Nephron (organoid): ENCODE measurements around the gene NKTR.

Experiments used
- H3K27ac Mint-ChIP-seq, 3 experiments: 2 replicates each; pipeline ENCODE4 v1.8.0; 2020; ENCODE audit warnings: mixed read lengths in 3 of 3, mild to moderate bottlenecking in 2 of 3, moderate library complexity in 1 of 3
- H3K27me3 Mint-ChIP-seq: 2 replicates; pipeline ENCODE4 v1.8.0; 2021; ENCODE audit warnings: low read depth, mild to moderate bottlenecking, moderate library complexity, mixed read lengths
- H3K36me3 Mint-ChIP-seq: 2 replicates; pipeline ENCODE4 v1.8.0; 2020; ENCODE audit warnings: low read depth, mixed read lengths
- H3K4me1 Mint-ChIP-seq: 2 replicates; pipeline ENCODE4 v1.8.0; 2020; ENCODE audit warnings: mixed read lengths
- H3K4me3 Mint-ChIP-seq, 3 experiments: 2 replicates each; pipeline ENCODE4 v1.8.0; 2020; ENCODE audit warnings: mild to moderate bottlenecking in 3 of 3, mixed read lengths in 3 of 3, moderate library complexity in 2 of 3
- H3K9me3 Mint-ChIP-seq: 2 replicates; pipeline ENCODE4 v1.8.0; 2020; ENCODE audit warnings: mixed read lengths
- TF ChIP-seq, protein P1 (sequence below), 3 experiments: fragments of 200-600 bp; sonication (generic); IDR thresholded peaks; one replicate each; pipeline ENCODE4 v1.5.0; 2021; ENCODE audit warnings: antibody characterized with exemption in 3 of 3; ENCODE audit not compliant: unreplicated experiment in 3 of 3

Gene NKTR

DNA sequence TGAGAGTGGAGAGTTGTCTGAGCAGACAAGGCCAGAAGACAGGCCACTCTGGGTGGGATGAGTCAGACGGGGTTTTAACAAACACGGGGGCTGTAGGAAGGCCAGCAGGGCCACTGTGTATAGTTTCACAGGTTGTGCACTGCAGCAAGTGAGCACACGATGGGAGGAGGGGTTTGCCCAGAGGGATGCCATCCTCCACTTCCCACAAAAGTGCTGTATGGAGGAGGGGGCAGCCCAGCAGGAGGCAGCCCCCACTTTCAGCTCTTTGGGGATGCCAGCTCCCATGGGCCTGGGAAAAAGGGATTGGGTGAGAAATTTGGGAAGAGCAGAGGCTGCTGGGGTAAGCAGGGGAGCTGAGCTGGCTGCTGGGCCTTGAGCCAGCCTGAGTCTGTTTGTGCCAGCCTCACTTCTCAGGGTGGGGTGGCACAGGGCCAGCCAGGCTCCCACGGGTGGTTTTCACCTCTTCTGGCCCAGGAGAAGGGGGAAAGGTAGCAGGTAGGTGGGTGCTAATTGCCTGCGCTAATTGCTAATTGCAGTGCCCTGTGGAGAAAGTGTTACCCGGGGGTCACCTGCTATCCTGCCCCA, 59.7 kb downstream of the NKTR start:
- TF ChIP-seq, protein P1, sequence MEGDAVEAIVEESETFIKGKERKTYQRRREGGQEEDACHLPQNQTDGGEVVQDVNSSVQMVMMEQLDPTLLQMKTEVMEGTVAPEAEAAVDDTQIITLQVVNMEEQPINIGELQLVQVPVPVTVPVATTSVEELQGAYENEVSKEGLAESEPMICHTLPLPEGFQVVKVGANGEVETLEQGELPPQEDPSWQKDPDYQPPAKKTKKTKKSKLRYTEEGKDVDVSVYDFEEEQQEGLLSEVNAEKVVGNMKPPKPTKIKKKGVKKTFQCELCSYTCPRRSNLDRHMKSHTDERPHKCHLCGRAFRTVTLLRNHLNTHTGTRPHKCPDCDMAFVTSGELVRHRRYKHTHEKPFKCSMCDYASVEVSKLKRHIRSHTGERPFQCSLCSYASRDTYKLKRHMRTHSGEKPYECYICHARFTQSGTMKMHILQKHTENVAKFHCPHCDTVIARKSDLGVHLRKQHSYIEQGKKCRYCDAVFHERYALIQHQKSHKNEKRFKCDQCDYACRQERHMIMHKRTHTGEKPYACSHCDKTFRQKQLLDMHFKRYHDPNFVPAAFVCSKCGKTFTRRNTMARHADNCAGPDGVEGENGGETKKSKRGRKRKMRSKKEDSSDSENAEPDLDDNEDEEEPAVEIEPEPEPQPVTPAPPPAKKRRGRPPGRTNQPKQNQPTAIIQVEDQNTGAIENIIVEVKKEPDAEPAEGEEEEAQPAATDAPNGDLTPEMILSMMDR (IDR thresholded peaks at IDR 0.05; ENCODE audit: unreplicated experiment in 3 of 3) = no peak
- Mint-ChIP-seq H3K36me3 (no peaks in the 10 kb centered on the region), H3K27ac (no peak overlapping the region), H3K4me3 (no peak overlapping the region), H3K9me3 (no peaks in the 10 kb centered on the region), H3K27me3 (no peaks in the 10 kb centered on the region), H3K4me1 (peaks cover 12% of the 10 kb centered on the region)

DNA sequence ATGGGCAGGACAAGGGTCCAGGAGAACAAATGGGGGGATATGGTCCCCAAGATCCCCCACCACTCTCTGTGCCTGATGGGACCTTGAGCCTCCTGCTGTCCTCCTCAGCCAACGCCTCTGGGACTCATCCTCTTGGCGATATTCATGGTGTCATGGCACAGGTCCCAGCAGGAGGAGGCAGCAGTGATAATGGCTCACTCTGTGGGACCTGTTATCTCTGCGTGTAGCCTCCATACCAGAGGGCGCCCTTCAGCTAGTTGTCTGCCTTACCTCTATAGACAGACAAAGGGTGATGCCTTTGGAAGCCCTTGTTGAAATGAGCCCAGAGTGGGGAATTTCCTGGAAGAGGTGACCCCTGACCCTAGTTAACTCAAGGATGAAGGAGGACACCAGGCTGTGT, 60.4 kb downstream of the NKTR start:
- peaks cover 13% of the 10 kb centered on the region for H3K4me1 Mint-ChIP-seq
- H3K36me3 Mint-ChIP-seq = no peaks in the 10 kb centered on the region
- no peak overlapping the region for H3K27ac Mint-ChIP-seq
- H3K9me3 Mint-ChIP-seq = no peaks in the 10 kb centered on the region
- no peaks in the 10 kb centered on the region for H3K27me3 Mint-ChIP-seq
- TF ChIP-seq, protein P1 (IDR thresholded peaks at IDR 0.05; ENCODE audit: unreplicated experiment in 3 of 3) = no peak
- H3K4me3 Mint-ChIP-seq = no peak overlapping the region

DNA sequence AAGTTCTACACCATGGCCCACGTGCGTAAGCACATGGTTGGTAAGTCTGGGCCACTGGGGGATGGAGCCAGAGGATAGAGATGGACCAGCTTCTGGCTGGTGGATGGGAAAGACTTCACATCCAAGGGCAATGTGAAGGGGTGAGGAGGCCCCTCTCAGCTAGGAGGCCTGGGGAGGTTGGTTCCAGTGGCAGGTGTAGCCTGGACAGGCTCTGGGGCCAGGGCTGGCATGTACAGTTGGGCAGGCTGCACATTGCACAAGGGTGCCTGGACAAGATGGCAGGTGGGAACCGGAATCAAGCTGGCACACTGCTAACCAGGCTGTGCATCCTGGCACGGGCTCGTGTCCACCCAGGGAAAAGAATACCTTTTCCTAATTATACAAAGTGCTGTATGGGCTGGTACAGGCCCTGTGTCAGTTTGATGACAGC, 61.1 kb downstream of the NKTR start:
- Mint-ChIP-seq H3K36me3 (no peaks in the 10 kb centered on the region), H3K4me1 (peaks cover 16% of the 10 kb centered on the region), H3K4me3 (no peak overlapping the region), H3K27ac (no peak overlapping the region), H3K9me3 (no peaks in the 10 kb centered on the region), H3K27me3 (no peaks in the 10 kb centered on the region)
- TF ChIP-seq, protein P1 (IDR thresholded peaks at IDR 0.05; ENCODE audit: unreplicated experiment in 3 of 3) = no peak

DNA sequence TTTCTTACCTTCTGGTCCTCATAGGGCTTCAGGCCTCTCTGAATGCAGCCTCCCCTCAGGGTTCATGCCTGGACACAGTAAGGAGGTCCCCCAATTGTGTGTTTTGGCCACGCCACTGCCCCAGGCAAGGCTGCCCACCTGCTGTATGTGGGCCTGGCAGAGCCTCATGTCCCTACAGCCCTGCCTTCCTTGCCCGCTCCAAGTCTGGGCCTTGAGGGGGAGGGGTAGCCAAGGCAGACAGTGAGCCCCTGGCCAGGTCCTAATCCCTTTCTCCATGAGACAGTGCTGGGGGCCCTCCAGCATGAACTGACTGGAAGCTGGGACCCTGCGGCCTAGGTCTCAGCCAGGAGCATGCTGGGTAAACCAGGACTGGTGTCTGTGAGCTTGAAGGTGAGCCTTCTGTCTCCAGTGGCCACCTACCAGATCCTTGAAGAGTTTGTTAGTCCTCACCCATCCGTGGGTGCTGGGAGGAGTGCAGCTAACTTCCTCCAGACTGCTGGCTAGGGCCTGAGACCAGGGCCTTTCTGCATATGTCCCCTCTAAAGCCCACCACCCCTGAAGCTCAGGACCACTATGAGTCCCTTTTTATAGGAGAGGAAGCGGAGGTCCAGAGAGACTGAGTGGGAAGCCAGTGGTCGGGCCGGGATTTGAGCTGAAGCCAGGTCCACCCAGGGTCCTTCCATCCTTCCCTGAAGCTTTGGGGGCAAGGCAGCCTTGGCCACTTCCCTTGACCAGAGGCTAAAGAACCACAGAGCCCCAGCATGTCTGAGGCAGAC, 61.7 kb downstream of the NKTR start:
- H3K4me3 Mint-ChIP-seq = no peak overlapping the region
- H3K9me3 Mint-ChIP-seq = no peaks in the 10 kb centered on the region
- H3K36me3 Mint-ChIP-seq = no peaks in the 10 kb centered on the region
- TF ChIP-seq, protein P1 (IDR thresholded peaks at IDR 0.05; ENCODE audit: unreplicated experiment in 3 of 3) = no peak
- H3K4me1 Mint-ChIP-seq = peaks cover 18% of the 10 kb centered on the region
- no peaks in the 10 kb centered on the region for H3K27me3 Mint-ChIP-seq
- no peak overlapping the region for H3K27ac Mint-ChIP-seq

DNA sequence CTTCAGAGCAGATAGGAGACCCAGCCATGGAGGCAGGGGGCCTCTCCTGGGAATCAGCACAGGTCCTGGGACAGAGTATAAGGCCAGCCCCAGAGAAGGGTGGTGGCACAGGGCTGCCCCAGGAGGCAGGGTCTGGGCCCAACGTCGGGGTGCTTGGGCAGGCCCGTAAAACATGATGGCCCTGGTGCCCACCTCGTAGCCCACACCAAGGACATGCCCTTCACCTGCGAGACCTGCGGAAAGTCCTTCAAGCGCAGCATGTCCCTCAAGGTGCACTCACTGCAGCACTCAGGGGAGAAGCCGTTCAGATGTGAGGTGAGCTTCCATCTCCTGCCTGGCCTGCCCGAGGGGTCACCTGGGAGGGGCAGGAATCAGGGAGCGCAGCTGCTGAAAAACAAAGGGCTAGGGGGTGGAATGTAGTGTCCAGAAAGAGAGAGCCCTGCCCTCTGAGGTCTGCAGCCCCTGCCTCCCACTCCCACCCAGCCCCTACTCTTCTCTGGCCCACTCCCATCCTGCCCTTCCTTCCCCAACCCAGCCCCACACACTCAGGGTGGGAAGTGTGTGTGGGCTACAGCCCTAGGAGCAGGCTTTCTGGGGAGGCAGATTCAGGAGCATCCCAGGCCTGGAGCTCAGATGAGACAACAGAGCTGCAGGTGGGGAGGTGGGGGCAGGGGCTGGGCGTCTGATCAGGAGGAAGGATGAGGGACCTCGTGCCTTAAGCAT, 62.5 kb downstream of the NKTR start:
- H3K27ac Mint-ChIP-seq = no peak overlapping the region
- peaks cover 22% of the 10 kb centered on the region for H3K4me1 Mint-ChIP-seq
- H3K4me3 Mint-ChIP-seq = no peak overlapping the region
- no peaks in the 10 kb centered on the region for H3K36me3 Mint-ChIP-seq
- H3K27me3 Mint-ChIP-seq = no peaks in the 10 kb centered on the region
- TF ChIP-seq, protein P1 (IDR thresholded peaks at IDR 0.05; ENCODE audit: unreplicated experiment in 3 of 3) = no peak
- H3K9me3 Mint-ChIP-seq = no peaks in the 10 kb centered on the region
